Right atrium auricular region (tissue), 2 donors: ENCODE data around the gene KCNIP4. TPM values are rescaled to one million over a fixed set of nuclear protein-coding genes. Genes with fewer than 3 reads are reported as not detected.

ENCODE experiments used
- DNase-seq: peaks from one replicate; pipeline ENCODE4 v3.0.0-alpha.2; 2019; ENCODE audit warnings: low spot score
- H3K27ac ChIP-seq, 2 donors: fragments of 200-600 bp; sonication (generic); 1 replicate in 1 of 2; 2 replicates in 1 of 2; pipeline ENCODE4 v1.5.1; 2016 to 2019
- H3K27me3 ChIP-seq, 2 donors: fragments of 200-600 bp; sonication (generic); one replicate each; pipeline versions ENCODE4 v1.5.1 to v1.6.0; 2017 to 2019
- H3K36me3 ChIP-seq: fragments of 200-600 bp; sonication (generic); one replicate; pipeline ENCODE4 v1.5.1; 2016
- H3K4me1 ChIP-seq, 2 donors: fragments of 200-600 bp; sonication (generic); one replicate each; pipeline versions ENCODE4 v1.5.1 to v1.6.0; 2017 to 2019
- H3K4me3 ChIP-seq, 2 donors: fragments of 200-600 bp; sonication (generic); 1 replicate in 1 of 2; 2 replicates in 1 of 2; pipeline ENCODE4 v1.5.1; 2017 to 2019; ENCODE audit warnings: mild to moderate bottlenecking in 1 of 2, moderate library complexity in 1 of 2
- H3K9me3 ChIP-seq, 2 donors: fragments of 200-600 bp; sonication (generic); one replicate each; pipeline ENCODE4 v1.5.1; 2019
- CTCF ChIP-seq, 2 donors: fragments of 200-600 bp; sonication (generic); IDR thresholded peaks; one replicate each; pipeline ENCODE4 v1.5.1; 2019; ENCODE audit warnings: antibody characterized with exemption in 2 of 2
- total RNA-seq, 2 donors: library from RNA; depleted of rRNA; stranded (reverse); fragments of >200 nt; gene quantifications; one replicate each; pipeline ENCODE4 v1.1.0, GENCODE V29; 2016

KCNIP4 gene
- total RNA-seq, 2 donors from 2014 or later: not detected

GRCh38 chr4:21577056-21577455 lies 371.5 kb downstream of the KCNIP4 start:
- no peaks in the 10 kb centered on the region for H3K36me3 ChIP-seq
- TF ChIP-seq CTCF (IDR thresholded peaks at IDR 0.05): no peak
- DNase-seq: no peak

DNA sequence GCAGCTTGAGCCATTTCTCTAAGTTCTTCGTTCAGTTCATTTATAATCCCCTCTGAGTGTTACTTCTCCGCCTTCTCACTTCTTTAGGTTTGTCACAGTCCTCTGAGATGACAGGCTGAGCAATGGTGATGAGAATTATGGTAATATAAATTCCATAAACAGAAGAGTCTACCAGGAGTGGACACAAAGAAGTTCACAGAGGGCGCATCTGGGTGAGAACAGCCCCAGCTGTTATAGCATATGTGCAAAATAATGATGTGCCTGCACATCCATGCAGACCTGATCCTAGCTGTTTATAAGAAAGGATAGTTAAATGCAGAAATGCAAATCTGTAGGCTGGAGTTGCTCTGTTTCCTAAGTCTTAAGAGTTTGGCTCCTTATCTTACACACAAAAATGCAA lies 377.5 kb downstream of the KCNIP4 start:
- TF ChIP-seq CTCF (IDR thresholded peaks at IDR 0.05): no peak
- no peaks in the 10 kb centered on the region for H3K4me1 ChIP-seq
- DNase-seq: no peak
- no peaks in the 10 kb centered on the region for H3K27me3 ChIP-seq
- H3K9me3 ChIP-seq: no peaks in the 10 kb centered on the region
- no peak overlapping the region for H3K27ac ChIP-seq
- H3K4me3 ChIP-seq: no peak overlapping the region
- H3K36me3 ChIP-seq: no peaks in the 10 kb centered on the region

More at GRCh38 chr4:21577056-21577455, 371.5 kb downstream of the KCNIP4 start:
- no peak overlapping the region for H3K27ac ChIP-seq
- H3K27me3 ChIP-seq: no peaks in the 10 kb centered on the region
- no peaks in the 10 kb centered on the region for H3K9me3 ChIP-seq
- H3K4me1 ChIP-seq: no peaks in the 10 kb centered on the region
- H3K4me3 ChIP-seq: no peak overlapping the region

GRCh38 chr4:21569638-21570037 lies 378.9 kb downstream of the KCNIP4 start:
- no peak for DNase-seq
- no peaks in the 10 kb centered on the region for H3K36me3 ChIP-seq
- TF ChIP-seq CTCF (IDR thresholded peaks at IDR 0.05): no peak
- no peak overlapping the region for H3K27ac ChIP-seq
- no peaks in the 10 kb centered on the region for H3K27me3 ChIP-seq
- H3K9me3 ChIP-seq: no peaks in the 10 kb centered on the region
- H3K4me1 ChIP-seq: no peaks in the 10 kb centered on the region
- H3K4me3 ChIP-seq: no peak overlapping the region

DNA sequence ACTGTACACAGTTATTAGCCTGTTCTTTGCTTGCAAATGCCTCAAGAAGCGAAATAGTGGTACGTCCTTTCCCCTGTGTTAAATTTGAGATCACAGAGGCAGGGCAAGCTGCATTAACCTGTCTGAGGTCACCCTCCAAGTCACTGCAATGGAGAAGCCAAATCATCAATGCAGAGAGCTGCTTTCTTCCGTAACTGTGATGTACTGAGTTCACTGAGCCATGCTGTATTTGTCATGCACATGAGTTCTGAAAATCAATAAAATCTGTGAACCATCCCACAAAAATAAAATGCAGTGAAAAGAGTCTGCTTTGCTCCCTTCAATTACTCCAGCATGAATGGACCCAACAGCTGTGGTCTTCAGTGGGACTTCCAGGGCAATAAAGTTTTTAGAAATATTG lies 393.5 kb downstream of the KCNIP4 start:
- no peak for DNase-seq
- Histone ChIP-seq H3K4me1 (no peaks in the 10 kb centered on the region), H3K36me3 (no peaks in the 10 kb centered on the region), H3K27ac (no peak overlapping the region), H3K4me3 (no peak overlapping the region), H3K27me3 (no peaks in the 10 kb centered on the region), H3K9me3 (no peaks in the 10 kb centered on the region)
- TF ChIP-seq CTCF (IDR thresholded peaks at IDR 0.05): no peak

GRCh38 chr4:21554500-21554899 lies 394.1 kb downstream of the KCNIP4 start:
- no peak for TF ChIP-seq CTCF (IDR thresholded peaks at IDR 0.05)

GRCh38 chr4:21554066-21554465 lies 394.5 kb downstream of the KCNIP4 start:
- no peak overlapping the region for H3K27ac ChIP-seq
- no peaks in the 10 kb centered on the region for H3K27me3 ChIP-seq
- no peaks in the 10 kb centered on the region for H3K4me1 ChIP-seq
- H3K36me3 ChIP-seq: no peaks in the 10 kb centered on the region
- no peak for TF ChIP-seq CTCF (IDR thresholded peaks at IDR 0.05)
- no peaks in the 10 kb centered on the region for H3K9me3 ChIP-seq
- H3K4me3 ChIP-seq: no peak overlapping the region
- no peak for DNase-seq

More at GRCh38 chr4:21554500-21554899, 394.1 kb downstream of the KCNIP4 start:
- no peak for DNase-seq
- Histone ChIP-seq H3K9me3 (no peaks in the 10 kb centered on the region), H3K4me1 (no peaks in the 10 kb centered on the region), H3K27ac (no peak overlapping the region), H3K27me3 (no peaks in the 10 kb centered on the region), H3K4me3 (no peak overlapping the region), H3K36me3 (no peaks in the 10 kb centered on the region)
